ENCODE data around the gene DMD.
"Not testable (repeated sequence)": the region's sequence is repeated elsewhere in the genome, so short reads cannot be mapped to it uniquely, and the experiment has no call there.

Gene DMD

DNA sequence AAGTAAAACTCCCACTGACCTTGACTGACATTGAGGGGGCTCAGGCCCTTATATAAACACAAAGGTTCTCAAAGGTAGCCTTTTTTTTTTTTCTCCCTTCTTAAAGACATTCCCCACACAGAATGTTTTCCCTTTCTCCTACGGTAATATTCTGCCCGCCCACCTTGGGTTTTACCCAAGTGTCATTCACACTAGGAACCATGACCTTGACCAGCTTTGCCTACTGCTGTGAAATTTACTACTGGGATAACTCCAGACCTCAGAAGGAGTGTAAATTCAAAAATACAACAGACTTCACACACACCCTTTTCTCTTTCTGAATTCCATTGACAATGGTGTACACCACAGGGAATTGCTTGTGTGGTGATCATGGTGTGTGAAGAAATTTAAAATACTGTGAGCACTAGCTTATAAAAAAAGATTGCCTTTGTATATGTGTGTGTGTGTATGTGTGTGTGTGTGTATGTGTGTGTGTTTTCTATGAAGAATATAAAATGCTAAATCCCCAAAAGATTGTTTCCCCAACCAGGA lies 1550.0 kb downstream of the DMD start:
- FAIRE-seq, result no peak

DNA sequence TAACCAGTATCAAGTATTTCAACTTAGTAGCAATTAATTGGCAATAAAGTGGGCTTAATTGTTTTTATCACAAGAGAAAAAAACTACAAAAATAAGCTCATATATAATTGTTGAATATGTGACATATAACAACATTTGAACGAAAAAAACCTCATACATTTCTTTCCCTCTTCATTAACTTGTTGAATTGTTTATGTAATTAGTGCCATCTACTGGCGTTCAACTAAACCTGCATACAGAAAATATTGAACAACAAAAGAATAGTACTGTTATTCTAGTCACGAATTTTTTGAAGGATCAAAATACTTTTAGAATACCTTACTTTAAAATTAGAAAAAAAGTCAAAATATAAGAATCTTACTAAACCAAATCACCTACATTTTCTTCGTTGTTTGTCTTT lies 1553.0 kb downstream of the DMD start:
- FAIRE-seq (no peak), DNase-seq (ENCODE audit: insufficient read length, low spot score) (peak; percentile 8)

More for the DNA sequence above, 1550.0 kb downstream of the DMD start:
- no peak for DNase-seq (ENCODE audit: insufficient read length, low spot score)

DNA sequence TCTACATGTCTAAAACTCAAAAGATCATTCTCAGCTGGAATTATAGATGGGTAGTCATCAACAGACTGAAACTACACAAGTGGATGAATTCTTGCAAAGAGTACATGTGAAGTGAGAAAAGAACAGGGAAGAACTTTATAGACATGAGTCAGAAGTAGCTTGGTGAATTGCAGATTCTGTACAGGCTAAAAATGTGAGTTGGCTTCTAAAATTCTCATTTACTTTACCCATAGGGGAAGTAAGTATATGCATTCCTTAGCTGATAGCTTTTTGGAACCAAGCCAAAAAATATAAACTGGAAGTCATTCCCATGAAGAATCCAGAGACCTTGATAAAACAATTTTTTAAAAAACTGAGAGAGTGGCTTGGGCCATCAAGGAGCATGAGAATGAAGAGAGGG lies 1555.3 kb downstream of the DMD start:
- no peak for DNase-seq (ENCODE audit: insufficient read length, low spot score)
- FAIRE-seq, result no peak

GRCh38 chrX:31653422-31653821 lies 1557.9 kb downstream of the DMD start:
- no peak for FAIRE-seq
- no peak for DNase-seq (ENCODE audit: insufficient read length, low spot score)

GRCh38 chrX:31652650-31653049 lies 1558.7 kb downstream of the DMD start:
- FAIRE-seq (no peak), DNase-seq (ENCODE audit: insufficient read length, low spot score) (no peak)

- DNase-seq (ENCODE audit: insufficient read length, low spot score), result no peak
These were observed 1562.1 kb downstream of the DMD start for GRCh38 chrX:31649201-31649600.

GRCh38 chrX:31633349-31633748 lies 1578.0 kb downstream of the DMD start:
- DNase-seq (ENCODE audit: insufficient read length, low spot score) (no peak), FAIRE-seq (no peak)

More at GRCh38 chrX:31649201-31649600, 1562.1 kb downstream of the DMD start:
- no peak for FAIRE-seq

- no peak for DNase-seq (ENCODE audit: insufficient read length, low spot score)
- no peak for FAIRE-seq
These were observed 1582.2 kb downstream of the DMD start for GRCh38 chrX:31629195-31629594.

- no peak for FAIRE-seq
- peak; percentile 14 for DNase-seq (ENCODE audit: insufficient read length, low spot score)
These were observed 1602.2 kb downstream of the DMD start for GRCh38 chrX:31609130-31609529.

DNA sequence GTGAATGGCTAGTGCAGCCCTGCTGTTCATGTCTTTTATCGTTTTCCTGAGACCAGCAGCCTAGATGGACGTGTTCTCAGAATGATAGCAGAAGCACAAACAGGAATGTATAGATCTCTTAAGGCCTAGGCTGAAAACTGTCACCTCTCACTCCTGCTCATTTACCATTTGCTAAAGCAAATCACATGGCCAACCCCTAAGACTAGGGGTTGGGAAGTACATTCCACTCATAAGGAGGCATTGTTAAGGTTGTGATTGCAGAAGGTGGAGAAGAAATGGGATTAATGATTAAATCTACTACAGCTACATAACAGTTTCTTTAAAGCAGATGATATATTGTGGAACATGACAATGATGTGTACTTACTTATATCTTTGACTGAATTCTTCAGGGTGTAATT lies 1602.7 kb downstream of the DMD start:
- FAIRE-seq (no peak), DNase-seq (ENCODE audit: insufficient read length, low spot score) (no peak)

GRCh38 chrX:31606771-31607170 lies 1604.6 kb downstream of the DMD start:
- DNase-seq (ENCODE audit: insufficient read length, low spot score) (no peak), FAIRE-seq (no peak)

- DNase-seq (ENCODE audit: insufficient read length, low spot score), result no peak
- no peak for FAIRE-seq
These were observed 1606.6 kb downstream of the DMD start for GRCh38 chrX:31604629-31605221.

DNA sequence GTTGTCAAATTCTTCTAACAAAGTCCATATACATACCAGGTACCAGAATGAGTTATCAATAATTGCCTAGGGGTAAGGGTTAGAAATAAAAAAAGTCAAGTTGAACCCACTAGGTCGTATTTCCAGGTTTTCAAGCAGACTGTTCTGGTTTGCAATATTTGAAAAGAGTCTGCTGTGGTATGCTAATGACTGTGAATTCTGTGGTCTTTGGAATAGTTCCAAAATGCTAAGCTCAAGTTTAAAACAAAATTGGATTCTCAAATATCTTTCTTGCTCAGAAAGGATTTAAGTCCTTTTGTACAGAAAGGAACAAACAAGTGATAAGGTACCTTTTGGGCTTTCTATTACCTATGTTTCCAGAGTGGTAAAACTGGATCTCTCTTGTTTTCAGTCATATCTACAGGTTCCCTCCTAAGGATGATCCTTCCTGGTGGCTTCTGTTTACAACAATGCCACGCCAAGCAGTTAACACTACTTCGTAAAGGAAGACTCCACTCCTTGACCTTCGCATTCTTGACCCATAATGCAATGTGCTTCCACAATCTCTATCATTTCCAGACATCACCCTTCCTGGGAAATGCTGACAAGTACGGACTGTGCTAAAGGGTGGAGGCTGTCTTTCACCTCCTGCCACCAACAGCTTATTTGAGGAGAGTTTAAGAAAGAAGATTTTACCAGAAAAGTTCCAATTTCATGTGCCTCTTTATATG lies 1607.8 kb downstream of the DMD start:
- FAIRE-seq (no peak), DNase-seq (ENCODE audit: insufficient read length, low spot score) (no peak)

- no peak for DNase-seq (ENCODE audit: insufficient read length, low spot score)
- FAIRE-seq, result peak; percentile 58
These were observed 1610.5 kb downstream of the DMD start for GRCh38 chrX:31600823-31601222.

DNA sequence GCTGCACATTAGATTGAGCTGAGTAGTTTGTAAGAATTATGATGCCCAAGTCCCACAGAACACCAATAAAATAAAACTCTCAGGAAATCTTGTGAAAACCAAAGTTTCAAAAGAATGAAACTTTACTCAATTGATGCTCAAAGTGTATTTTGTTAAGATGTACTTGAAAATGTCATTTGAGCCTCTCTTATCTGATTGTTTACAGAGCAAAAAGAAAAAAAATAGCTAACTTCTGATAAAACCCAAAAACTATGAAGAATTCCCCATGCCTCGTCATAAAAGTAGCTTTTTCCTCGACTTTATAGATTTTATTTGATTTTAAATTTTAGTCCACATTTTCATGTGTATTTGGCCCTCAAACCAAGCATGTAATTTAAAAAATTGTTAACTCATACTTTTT lies 1618.0 kb downstream of the DMD start:
- DNase-seq (ENCODE audit: insufficient read length, low spot score), result no peak
- FAIRE-seq, result no peak

GRCh38 chrX:31591355-31591754 lies 1620.0 kb downstream of the DMD start:
- DNase-seq (ENCODE audit: insufficient read length, low spot score), result no peak
- no peak for FAIRE-seq

DNA sequence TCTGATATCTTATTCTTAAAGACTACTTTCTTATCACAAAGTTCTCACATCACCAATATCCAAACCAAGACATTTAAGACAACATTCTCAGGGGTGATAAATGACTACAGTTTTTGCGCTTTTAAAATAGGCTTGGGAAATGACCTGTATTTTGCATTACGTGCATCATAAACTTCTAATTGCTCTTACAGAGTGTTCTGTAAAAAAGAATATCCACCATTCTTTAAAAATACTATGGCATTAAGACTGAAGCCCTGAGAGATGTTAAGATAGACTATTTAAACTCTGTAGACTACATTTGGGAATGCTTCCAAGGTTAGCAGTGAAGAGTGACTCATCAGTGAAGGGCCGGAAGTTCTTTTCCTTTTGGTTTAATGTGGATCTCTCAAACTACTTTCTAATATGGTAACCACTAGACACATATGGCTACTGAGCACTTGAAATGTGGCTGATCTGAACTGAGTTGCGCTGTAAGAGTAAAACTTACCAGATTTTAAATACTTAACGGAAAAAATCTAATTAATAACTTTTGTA lies 1620.7 kb downstream of the DMD start:
- FAIRE-seq (no peak), DNase-seq (ENCODE audit: insufficient read length, low spot score) (peak; percentile 10)

DNA sequence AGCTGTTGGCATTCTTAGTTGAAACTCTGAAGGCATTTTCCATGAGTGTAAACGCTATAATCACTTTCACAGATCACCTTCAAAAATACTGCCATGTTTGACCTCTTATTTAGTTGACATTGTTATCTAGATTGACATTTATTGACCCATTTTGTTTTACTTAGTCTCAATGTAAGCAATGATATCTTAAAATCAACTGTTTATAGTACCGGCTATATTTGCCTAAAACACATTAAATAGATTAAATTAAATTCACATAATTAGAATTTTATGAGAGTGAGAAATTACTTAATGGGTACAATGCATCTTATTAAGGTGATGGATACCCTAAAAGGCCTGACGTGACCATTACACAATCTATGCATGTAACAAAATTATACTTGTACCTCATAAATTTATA lies 1621.8 kb downstream of the DMD start:
- DNase-seq (ENCODE audit: insufficient read length, low spot score) (no peak), FAIRE-seq (no peak)

DNA sequence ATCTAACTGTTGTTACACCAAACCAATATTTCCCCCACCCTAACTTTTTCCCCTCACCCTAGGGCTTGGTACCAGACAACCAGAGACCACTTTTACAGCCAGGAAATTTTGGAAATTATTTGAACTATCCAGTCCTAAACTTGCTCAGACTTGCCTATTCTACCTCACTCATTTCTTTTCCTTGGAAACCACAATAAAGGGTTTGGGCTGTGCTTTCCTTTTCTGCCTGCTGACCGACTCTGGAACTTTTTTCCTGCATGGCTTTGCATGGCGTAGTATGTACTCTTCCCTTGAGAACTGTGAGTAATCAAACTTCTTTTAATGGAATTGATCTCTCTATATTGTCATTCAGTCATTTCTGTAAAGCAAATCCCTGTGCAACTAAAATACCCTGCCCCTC lies 1623.0 kb downstream of the DMD start:
- no peak for FAIRE-seq
- no peak for DNase-seq (ENCODE audit: insufficient read length, low spot score)

GRCh38 chrX:31583892-31584291 lies 1627.5 kb downstream of the DMD start:
- not testable (repeated sequence) for DNase-seq (ENCODE audit: insufficient read length, low spot score); FAIRE-seq

- no peak for FAIRE-seq
- no peak for DNase-seq (ENCODE audit: insufficient read length, low spot score)
These were observed 1630.6 kb downstream of the DMD start for GRCh38 chrX:31580726-31581125.

DNA sequence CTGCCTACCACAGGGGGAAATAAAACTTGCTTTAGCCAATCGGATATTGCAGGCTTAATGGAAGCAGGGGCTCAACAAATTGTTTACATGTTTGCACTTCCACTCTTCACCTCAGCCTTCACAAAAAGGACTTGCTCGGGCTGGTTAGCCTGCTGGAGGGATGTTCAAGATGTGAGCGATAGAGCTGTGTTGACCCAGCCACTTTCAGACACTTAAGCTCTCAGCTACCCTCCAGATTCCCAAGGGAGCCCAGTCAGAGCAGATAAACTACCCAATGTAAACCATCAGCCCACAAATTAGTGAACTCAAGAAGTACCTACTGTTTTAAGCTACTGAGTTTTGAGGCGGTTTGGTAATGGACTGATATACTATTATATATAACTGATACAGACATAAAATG lies 1631.1 kb downstream of the DMD start:
- FAIRE-seq, result no peak
- DNase-seq (ENCODE audit: insufficient read length, low spot score), result no peak

Measured in HTR-8/SVneo (cell line).